H1 (cell line): Measurements from ENCODE around the gene PEX26. TPM values are rescaled to one million over a fixed set of nuclear protein-coding genes. Genes with fewer than 3 reads are reported as not detected.

Experiments
- KDM5A ChIP-seq: fragments of 200-600 bp; IDR thresholded peaks from 2 replicates; pipeline ENCODE4 v1.7.1; 2012; ENCODE audit warnings: mild to moderate bottlenecking, low read length, inconsistent platforms, mixed read lengths
- NANOG ChIP-seq: IDR thresholded peaks from 2 replicates; pipeline ENCODE4 v1.6.1; 2011; ENCODE audit warnings: low read length, low read depth, mild to moderate bottlenecking, inconsistent platforms; ENCODE audit not compliant: insufficient read depth, poor library complexity, severe bottlenecking
- RBBP5 ChIP-seq: IDR thresholded peaks from 2 replicates; pipeline ENCODE4 v1.7.1; 2012; ENCODE audit warnings: low read depth, mild to moderate bottlenecking, inconsistent platforms, low read length, moderate library complexity, borderline replicate concordance
- SIX5 ChIP-seq: IDR thresholded peaks from 2 replicates; pipeline ENCODE4 v1.6.1; 2011; ENCODE audit warnings: mild to moderate bottlenecking, low read depth, low read length
- SP4 ChIP-seq: IDR thresholded peaks from 2 replicates; pipeline ENCODE4 v1.6.1; 2012; ENCODE audit warnings: low read length, inconsistent platforms
- polyA plus RNA-seq, 7 experiments: library from polyadenylated mRNA; depleted of rRNA in 3 of 7; stranded (reverse) in 5 of 7; unstranded in 2 of 7; fragments of >200 nt in 5 of 7; fragments of 200-250 nt in 2 of 7; gene quantifications; 1 replicate in 5 of 7; 2 replicates in 1 of 7; 4 replicates in 1 of 7; pipeline versions ENCODE4 v1.2.1 to v1.2.3, GENCODE V29; 2011 to 2013; ENCODE audit warnings: missing spikeins in 2 of 7, mixed read lengths in 2 of 7
- total RNA-seq: library from RNA; stranded (reverse); fragmentation: NEBNext Ultra II Directional; extraction: Animal tissue kit (Norgen Biotek cat#: 25700); gene quantifications from 2 replicates; pipeline ENCODE4 v1.2.1, GENCODE V29; 2021

The PEX26 gene
- total and polyA plus RNA-seq, 2 of the 8 experiments (the other 6 are each of a cell fraction or from before 2014, with no cell fraction given) = 33.1 to 49.0 TPM

GRCh38 chr22:18093661-18094060 is 15.9 kb downstream of the PEX26 start (continued):
- TF ChIP-seq SIX5 (no peak), NANOG (no peak), KDM5A (no peak), RBBP5 (no peak), SP4 (no peak)
